HG02840 (cell line): Measurements from ENCODE around the gene SNAPC2.

Experiments
- ATAC-seq: cut with Tn5 transposase; IDR thresholded peaks from one replicate; pipeline ENCODE4 v1.9.1; 2021; ENCODE audit warnings: mild to moderate bottlenecking, moderate library complexity, moderate number of reproducible peaks; ENCODE audit not compliant: unreplicated experiment, low FRiP score

Gene SNAPC2

DNA sequence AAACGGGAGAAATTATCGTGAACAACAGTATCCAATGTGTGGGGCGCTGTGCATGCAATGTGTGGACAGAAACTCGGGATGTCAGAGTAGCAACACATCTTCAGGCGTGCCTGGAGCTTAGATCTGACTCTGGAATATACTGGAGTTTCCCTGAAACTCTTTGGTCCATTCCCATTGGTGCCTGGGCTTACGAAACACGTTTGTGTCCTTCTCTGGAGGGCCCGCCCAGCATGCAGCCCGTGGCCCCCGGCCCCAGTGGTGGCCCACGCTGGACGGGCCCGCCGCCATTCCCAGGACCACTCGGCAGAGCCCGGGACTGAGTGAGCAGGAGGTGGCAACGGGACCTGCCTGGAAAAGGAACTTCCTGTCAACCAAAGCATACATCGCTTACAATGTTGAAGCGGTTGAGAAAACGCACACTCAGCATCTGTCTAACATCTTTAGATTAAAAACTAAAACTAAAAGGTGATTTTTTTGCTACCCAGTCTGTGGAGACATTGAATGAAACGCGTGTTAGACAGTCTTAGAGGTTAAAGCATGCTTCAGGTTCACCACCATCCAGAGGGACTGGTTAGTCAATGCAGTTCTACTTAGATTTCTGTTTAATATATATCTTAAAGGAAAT lies 42.6 kb downstream of the SNAPC2 start:
- ATAC-seq, result no peak

DNA sequence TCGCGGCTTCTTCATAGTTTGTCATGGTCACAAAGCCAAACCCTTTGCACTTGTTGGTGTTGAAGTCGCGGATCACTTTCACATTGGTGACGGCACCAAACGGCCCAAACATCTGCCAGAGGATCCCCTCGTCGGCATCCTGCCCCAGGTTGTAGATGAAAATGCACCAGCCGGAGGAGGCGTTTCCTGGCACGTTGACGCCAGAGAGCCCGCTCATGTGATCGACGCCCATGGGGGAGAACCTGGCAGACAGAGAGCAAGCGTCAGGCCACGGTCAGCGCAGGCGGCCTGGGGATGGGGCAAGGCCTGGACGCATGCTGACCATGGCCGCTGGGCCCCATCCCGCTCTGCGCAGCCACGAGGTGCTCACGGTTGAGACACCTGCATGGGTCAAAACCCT lies 43.4 kb downstream of the SNAPC2 start:
- no peak for ATAC-seq

DNA sequence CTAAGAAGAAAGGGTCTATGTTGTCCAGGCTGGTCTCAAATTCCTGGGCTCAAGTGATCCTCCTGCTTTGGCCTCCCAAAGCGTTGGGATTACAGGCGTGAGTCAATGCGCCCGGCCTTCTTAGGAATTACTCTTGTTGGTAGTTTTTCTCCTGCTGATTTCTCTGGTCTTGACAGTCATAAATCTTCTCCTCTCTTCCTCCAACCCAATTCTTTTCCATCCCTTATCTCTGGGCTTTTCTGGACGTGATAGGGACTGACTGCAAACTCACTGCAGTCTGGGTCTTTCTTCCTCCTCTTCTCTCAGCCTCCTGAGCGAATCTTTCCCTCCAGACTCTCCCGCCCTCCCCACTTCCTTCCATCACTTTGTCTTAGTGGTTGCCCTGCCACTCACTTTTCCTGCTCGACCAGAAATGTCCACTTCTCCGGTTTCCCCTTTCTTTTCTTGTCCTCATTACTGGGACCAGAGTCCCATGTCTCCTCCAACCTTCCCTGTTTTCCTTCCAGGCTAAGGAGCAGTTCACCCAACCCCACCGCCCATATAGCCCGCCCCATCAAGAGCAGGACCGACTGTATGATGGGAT lies 45.2 kb downstream of the SNAPC2 start:
- no peak for ATAC-seq

DNA sequence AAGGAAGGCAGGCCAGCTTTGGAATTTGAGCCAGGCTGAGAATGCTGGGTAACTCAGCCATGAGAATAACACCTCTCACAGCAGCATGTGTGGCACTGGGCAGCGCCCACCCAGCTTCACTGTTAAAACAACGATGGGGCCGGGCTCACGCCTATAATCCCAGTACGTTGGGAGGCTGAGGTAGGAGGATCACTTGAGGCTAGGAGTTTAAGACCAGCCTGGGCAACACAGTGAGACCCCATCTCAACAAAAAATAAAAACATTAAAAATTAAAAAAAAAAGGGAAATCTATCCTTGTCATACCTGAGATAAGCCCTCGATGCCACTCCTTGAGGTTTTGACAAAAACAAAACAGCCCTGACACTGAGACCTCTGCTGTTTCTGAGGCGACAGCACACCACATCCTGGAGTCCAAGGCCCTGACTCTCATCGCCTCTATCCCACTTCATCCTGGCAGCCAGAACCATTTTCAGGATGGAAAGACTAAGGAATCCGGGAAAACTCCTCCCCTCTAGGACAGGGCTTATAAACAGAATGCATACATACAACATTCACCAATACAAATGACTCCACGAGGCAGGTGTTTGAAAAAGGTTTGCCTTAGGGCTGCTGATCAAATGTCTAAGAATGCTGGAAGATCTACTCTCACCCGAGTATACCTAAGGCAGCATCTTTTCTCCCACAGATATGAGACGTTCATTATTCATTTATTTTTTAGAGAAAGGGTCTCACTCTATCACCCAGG lies 46.0 kb downstream of the SNAPC2 start:
- no peak for ATAC-seq

DNA sequence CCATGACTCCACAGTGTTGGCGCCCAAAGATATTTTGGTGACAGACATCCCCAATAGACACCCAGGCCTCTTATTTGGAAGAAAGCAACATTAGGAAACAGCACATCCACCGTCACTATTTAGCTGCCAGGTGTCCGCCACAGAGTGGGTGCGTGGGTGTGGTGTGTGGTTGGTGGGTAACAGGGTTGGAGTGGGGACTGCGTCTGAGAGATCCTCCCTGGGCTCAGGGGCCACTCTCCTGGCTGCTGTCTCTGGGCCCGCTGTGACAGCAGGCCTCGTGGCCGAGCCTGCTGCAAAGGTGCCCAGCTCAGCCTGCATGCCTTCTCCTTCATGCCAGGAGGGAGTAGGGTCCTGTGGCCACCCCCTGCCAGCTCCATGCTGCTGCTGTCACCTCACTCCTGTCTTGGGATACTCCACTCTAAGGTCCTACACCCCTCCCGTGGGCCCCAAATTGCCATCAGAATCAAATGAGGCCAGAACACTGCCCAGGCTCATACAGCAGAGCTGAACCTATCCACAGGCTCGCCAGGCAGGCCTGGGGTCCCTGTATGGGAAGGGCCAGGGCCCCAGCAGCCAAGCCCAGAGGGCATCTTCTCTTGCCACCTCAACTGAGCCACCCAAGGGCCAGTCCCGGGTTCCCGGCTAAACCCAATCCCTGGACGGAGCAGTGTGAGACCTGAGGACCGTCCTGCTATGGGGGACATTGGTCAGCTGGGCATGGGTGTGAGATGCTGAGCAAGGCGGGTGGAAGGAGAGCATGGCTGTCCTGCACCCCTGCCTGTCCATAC lies 48.1 kb downstream of the SNAPC2 start:
- no peak for ATAC-seq

DNA sequence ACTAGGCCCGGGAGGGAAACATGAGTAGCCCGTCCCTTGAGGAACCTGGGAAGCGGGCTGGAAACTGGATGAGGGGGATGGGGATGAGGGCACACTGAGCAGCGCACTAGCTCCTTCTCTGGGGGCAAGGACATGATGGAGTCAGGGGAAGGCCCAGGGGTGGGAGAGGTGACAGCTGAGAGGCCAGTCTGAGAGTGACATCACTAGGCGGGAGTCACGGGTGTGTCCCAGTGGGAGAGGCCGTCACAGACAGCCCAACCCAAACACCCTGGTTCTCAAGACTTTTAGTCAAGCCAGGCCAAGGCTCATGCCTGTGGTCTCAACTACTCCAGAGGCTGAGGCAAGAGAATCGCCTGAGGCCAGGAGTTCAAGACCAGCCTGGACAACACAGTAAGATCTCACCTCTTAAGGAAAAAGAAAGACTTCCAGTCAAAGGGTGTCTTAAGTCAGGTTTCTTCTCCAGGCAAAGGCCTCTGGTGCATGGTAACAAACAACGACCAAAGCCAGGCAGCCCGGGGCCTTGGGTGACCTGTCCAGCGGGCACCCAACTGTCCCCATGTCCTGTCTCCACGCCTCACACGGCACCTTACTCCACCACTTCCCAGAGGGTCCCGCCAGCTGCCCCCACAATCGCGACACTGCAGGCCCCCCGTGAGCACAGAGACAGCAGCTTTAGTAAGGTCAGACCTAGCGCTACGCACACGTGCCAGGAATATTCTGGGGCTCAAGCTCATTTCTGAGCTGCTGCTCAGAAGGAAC lies 48.8 kb downstream of the SNAPC2 start:
- ATAC-seq, result no peak

DNA sequence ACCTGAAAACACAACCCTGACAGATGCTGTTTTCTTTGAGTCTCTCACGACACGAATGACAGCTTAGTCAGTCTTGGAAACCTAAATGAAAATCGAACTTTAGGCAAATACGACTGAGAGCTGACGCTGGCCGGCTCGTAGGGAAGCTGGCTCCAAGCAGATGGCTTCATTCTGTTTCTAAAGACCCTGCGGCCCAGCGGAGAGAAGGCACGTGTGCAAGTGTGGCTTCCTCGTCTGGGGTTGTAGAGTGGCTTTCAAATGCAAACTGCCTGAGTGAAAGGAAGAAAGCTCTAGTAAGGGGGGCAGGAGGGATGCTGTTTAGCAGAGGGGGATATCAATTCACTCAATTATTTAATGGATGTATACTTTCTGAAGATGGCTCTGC lies 49.4 kb downstream of the SNAPC2 start:
- no peak for ATAC-seq

DNA sequence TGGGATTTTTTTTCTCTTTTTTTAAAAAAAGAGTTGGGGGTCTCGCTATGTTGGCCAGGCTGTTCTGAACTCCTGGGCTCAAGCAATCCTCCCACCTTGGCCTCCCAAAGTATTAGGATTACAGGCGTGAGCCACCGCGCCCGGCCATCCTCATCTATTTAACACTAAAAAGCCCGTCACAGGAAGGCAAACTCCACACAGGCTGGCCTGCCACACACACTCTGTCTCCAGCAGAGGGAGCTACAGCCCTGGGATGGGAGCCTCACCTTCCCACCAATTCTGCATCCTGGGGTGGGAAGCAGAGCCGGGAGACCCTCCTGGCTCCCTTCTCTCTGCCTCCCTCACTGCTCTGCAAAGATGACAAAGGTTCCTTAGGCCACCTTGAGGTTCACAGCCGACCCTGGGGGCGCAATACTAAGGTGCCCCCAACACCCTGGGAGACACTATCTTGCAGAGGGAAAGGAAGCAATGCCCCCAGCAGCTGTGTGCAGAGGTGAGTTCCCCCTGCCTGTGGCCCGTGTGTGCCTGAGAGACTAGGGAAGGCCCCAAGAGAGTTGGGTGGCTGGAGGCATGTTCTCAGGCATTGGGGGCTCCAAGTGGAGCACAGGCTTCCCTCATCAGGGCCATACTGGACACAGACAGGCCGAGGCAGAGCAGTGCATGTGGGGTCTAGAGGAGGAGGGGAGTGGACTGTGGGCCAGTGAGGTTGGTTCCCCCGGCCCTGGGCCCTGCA lies 50.7 kb downstream of the SNAPC2 start:
- no peak for ATAC-seq

DNA sequence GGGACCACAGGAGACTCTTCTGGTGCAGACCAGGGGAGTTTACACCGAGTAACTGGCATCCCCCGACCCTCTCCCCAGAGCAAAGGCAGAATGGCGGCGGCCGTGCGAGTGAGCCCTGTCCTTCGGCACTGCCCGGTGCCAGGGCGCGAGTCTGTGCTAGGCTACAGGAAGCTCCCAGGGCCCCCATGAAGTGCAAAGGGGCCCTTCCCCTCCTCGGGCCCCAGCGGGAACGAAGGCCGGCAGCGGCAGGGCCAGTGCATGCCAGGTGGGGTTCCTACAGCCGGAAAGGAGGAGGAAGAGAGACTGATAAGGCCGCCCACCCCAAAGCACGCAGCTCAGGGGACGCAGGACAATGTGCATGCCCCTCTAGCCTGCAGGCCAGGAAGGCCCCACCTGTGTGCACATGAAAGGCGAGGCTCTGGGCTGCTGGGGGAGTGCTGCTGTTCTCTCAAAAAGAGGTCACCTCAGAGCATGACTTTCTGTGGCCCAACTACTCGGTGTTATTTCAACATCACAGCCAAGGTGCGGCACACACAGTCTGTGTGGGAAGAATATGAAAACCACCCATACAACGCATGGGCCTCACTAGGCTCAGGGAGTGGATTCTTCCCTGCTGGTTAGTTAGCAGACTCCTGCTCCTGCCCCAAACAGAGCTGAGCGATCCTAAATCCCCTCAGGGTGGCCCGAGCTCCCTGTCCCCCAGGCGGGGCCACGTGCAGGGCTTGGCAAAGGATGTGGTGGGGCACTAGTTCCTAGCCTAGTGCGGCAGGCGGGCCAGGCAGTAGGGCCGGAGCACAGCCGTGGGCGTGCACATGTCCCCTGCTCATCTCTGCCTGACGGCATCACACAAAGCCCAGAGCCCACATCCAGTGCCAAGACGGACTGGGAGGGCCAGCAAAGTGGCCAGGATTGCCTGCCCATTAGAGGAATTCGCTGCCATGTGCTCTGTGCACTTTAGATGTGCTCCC lies 51.7 kb downstream of the SNAPC2 start:
- no peak for ATAC-seq
